Measurements from ENCODE around the gene CIDEC. TPM values are rescaled to one million over a fixed set of nuclear protein-coding genes. Genes with fewer than 3 reads are reported as not detected.
A peak's percentile ranks its signal among the peaks of the same experiment; 100 is the strongest.

CIDEC gene
- total and polyA plus RNA-seq, 2 of the 13 experiments (the other 11 are each of a cell fraction or from before 2014, with no cell fraction given) = 2.5 to 10.4 TPM

- peak; percentile 71; the same call in 1 of the 2 replicates for TF ChIP-seq MYC (CRISPR knock-in tag; IDR thresholded peaks at IDR 0.05; ENCODE audit: borderline replicate concordance)
- no peak for TF ChIP-seq ZNF530 (CRISPR knock-in tag; IDR thresholded peaks at IDR 0.05; ENCODE audit: low read depth)
- no peak for TF ChIP-seq NONO (IDR thresholded peaks at IDR 0.05)
- TF ChIP-seq NONO (CRISPR knock-in tag; conservative IDR thresholded peaks at IDR 0.05) = peak; percentile 68; the same call in 1 of the 2 replicates
- TF ChIP-seq NFIB (CRISPR knock-in tag; IDR thresholded peaks at IDR 0.05; ENCODE audit: borderline replicate concordance) = no peak
- peak; percentile 68; the same call in 1 of the 2 replicates for TF ChIP-seq GMEB1 (CRISPR knock-in tag; IDR thresholded peaks at IDR 0.05; ENCODE audit: borderline replicate concordance)
- TF ChIP-seq ADNP (CRISPR knock-in tag; IDR thresholded peaks at IDR 0.05) = no peak
- peak; percentile 68; the same call in 1 of the 2 replicates for TF ChIP-seq PBX3 (CRISPR knock-in tag; IDR thresholded peaks at IDR 0.05; ENCODE audit: borderline replicate concordance)
- no peak for TF ChIP-seq ZNF570 (CRISPR knock-in tag; IDR thresholded peaks at IDR 0.05; ENCODE audit: borderline replicate concordance)
- TF ChIP-seq ZSCAN29 (CRISPR knock-in tag; conservative IDR thresholded peaks at IDR 0.05) = peak; percentile 80; the same call in 1 of the 2 replicates
- TF ChIP-seq ZNF446 (CRISPR knock-in tag; IDR thresholded peaks at IDR 0.05) = no peak
- no peak for TF ChIP-seq CHCHD3 (CRISPR knock-in tag; IDR thresholded peaks at IDR 0.05)
- peak; percentile 79; the same call in 1 of the 2 replicates for TF ChIP-seq MEIS1 (CRISPR knock-in tag; IDR thresholded peaks at IDR 0.05; ENCODE audit: borderline replicate concordance)
- TF ChIP-seq TRIM24 (CRISPR knock-in tag; IDR thresholded peaks at IDR 0.05) = no peak
- no peak for TF ChIP-seq RFXANK (CRISPR knock-in tag; IDR thresholded peaks at IDR 0.05)
- no peak for TF ChIP-seq SYNCRIP (IDR thresholded peaks at IDR 0.05; ENCODE audit: insufficient read depth, low read depth, low read length)
- TF ChIP-seq ZSCAN22 (CRISPR knock-in tag; IDR thresholded peaks at IDR 0.05) = 0 out of 2 replicates have a peak, but pooled peaks have one; percentile 45
- no peak for TF ChIP-seq CHD4 (IDR thresholded peaks at IDR 0.05; ENCODE audit: borderline replicate concordance, low read length)
- TF ChIP-seq KDM3A (CRISPR knock-in tag; IDR thresholded peaks at IDR 0.05; ENCODE audit: low read depth) = 0 out of 2 replicates have a peak, but pooled peaks have one; percentile 55
- TF ChIP-seq SNRNP70 (IDR thresholded peaks at IDR 0.05; ENCODE audit: low read depth, low read length) = no peak
- TF ChIP-seq NR2F6 (IDR thresholded peaks at IDR 0.05) = no peak
- TF ChIP-seq NR2F6 (CRISPR knock-in tag; IDR thresholded peaks at IDR 0.05) = peak; percentile 5; the same call in 1 of the 2 replicates
- TF ChIP-seq ZNF510 (CRISPR knock-in tag; IDR thresholded peaks at IDR 0.05; ENCODE audit: low read depth) = 0 out of 2 replicates have a peak, but pooled peaks have one; percentile 2
- TF ChIP-seq BRCA1 (CRISPR knock-in tag; IDR thresholded peaks at IDR 0.05) = no peak
- peak; percentile 79 for TF ChIP-seq GABPB1 (CRISPR knock-in tag; IDR thresholded peaks at IDR 0.05)
- TF ChIP-seq TBX2 (CRISPR knock-in tag; IDR thresholded peaks at IDR 0.05; ENCODE audit: borderline replicate concordance) = peak; percentile 70
- TF ChIP-seq HMG20A (CRISPR knock-in tag; IDR thresholded peaks at IDR 0.05; ENCODE audit: borderline replicate concordance) = 0 out of 2 replicates have a peak, but pooled peaks have one; percentile 3
- 0 out of 2 replicates have a peak, but pooled peaks have one; percentile 32 for TF ChIP-seq ZSCAN31 (CRISPR knock-in tag; IDR thresholded peaks at IDR 0.05; ENCODE audit: low read depth)
- TF ChIP-seq HNF4G (IDR thresholded peaks at IDR 0.05; ENCODE audit: borderline replicate concordance, low read depth, low read length) = no peak
- no peak for TF ChIP-seq HNF4G (CRISPR knock-in tag; IDR thresholded peaks at IDR 0.05; ENCODE audit: borderline replicate concordance, low read depth)
Observed at GRCh38 chr3:9843715-9844438, 36.2 kb downstream of the CIDEC start, which contains the start of gene RPUSD3 (continued).

Data from HepG2 (cell line).